ENCODE measurements around the gene ATAD1.

- no peak for TF ChIP-seq POLR2A (IDR thresholded peaks at IDR 0.05)
- no peak for TF ChIP-seq CTCF (IDR thresholded peaks at IDR 0.05)
These were observed 52.2 kb downstream of the ATAD1 start for GRCh38 chr10:87765666-87766376.

Measured in testis (tissue), 2 donors.